Loucy (cell line): ENCODE data around the gene SUPT6H.
"Not testable (repeated sequence)": the region's sequence is repeated elsewhere in the genome, so short reads cannot be mapped to it uniquely, and the experiment has no call there.

ENCODE experiments used
- H2AFZ ChIP-seq: fragments of 200-600 bp; sonication (generic); 2 replicates; pipeline ENCODE4 v1.6.0; 2016; ENCODE audit warnings: antibody characterized with exemption, mild to moderate bottlenecking, low read length, moderate library complexity
- H3F3A ChIP-seq: fragments of 200-600 bp; 2 replicates; pipeline ENCODE4 v1.6.0; 2016; ENCODE audit warnings: antibody characterized with exemption, low read depth, mild to moderate bottlenecking
- H3K27me3 ChIP-seq: fragments of 200-600 bp; sonication (generic); 2 replicates; pipeline ENCODE4 v1.6.1; 2014; ENCODE audit warnings: low read length, mild to moderate bottlenecking; ENCODE audit not compliant: insufficient read depth, poor library complexity, severe bottlenecking
- H3K36me3 ChIP-seq: fragments of 200-600 bp; sonication (generic); 2 replicates; pipeline ENCODE4 v1.6.1; 2016; ENCODE audit warnings: low read length; ENCODE audit not compliant: insufficient read depth
- H3K4me1 ChIP-seq: fragments of 200-600 bp; sonication (generic); 2 replicates; pipeline ENCODE4 v1.5.1; 2014; ENCODE audit warnings: low read length, mild to moderate bottlenecking; ENCODE audit not compliant: insufficient read depth, poor library complexity, severe bottlenecking
- H3K4me2 ChIP-seq: fragments of 200-600 bp; sonication (generic); 2 replicates; pipeline ENCODE4 v1.6.0; 2014; ENCODE audit warnings: antibody characterized with exemption, low read length, low read depth, mild to moderate bottlenecking; ENCODE audit not compliant: poor library complexity, severe bottlenecking
- H3K4me3 ChIP-seq: fragments of 200-600 bp; sonication (generic); 2 replicates; pipeline ENCODE4 v1.5.1; 2014; ENCODE audit warnings: low read length, mild to moderate bottlenecking, mixed read lengths; ENCODE audit not compliant: poor library complexity, severe bottlenecking
- H3K79me2 ChIP-seq: fragments of 200-600 bp; sonication (generic); 2 replicates; pipeline ENCODE4 v1.6.1; 2014; ENCODE audit warnings: low read length; ENCODE audit not compliant: insufficient read depth
- H3K9ac ChIP-seq: fragments of 200-600 bp; sonication (generic); 2 replicates; pipeline ENCODE4 v1.6.0; 2014; ENCODE audit warnings: mild to moderate bottlenecking, low read depth, low read length, moderate library complexity; ENCODE audit not compliant: poor library complexity, severe bottlenecking
- H3K9me2 ChIP-seq: fragments of 200-600 bp; sonication (generic); replicated peaks from 2 replicates; pipeline ENCODE4 v1.6.1; 2016; ENCODE audit warnings: low read depth, low read length, mixed read lengths
- H3K9me3 ChIP-seq: fragments of 200-600 bp; sonication (generic); 2 replicates; pipeline ENCODE4 v1.6.1; 2014; ENCODE audit warnings: mild to moderate bottlenecking, antibody characterized with exemption, low read length, low read depth; ENCODE audit not compliant: insufficient read depth
- H4K20me1 ChIP-seq: fragments of 200-600 bp; sonication (generic); 2 replicates; pipeline ENCODE4 v1.6.0; 2014; ENCODE audit warnings: antibody characterized with exemption, low read length, mild to moderate bottlenecking; ENCODE audit not compliant: insufficient read depth, poor library complexity, severe bottlenecking
- CTCF ChIP-seq: fragments of 200-600 bp; sonication (generic); conservative IDR thresholded peaks from 2 replicates; pipeline ENCODE4 v1.5.1; 2014; ENCODE audit warnings: mild to moderate bottlenecking, antibody characterized with exemption, low read length
- EZH2phosphoT487 ChIP-seq: fragments of 200-600 bp; IDR thresholded peaks from 2 replicates; pipeline ENCODE4 v1.6.1; 2018; ENCODE audit warnings: antibody characterized with exemption, mild to moderate bottlenecking, moderate library complexity, borderline replicate concordance

Gene SUPT6H

GRCh38 chr17:28719021-28719433, 57.0 kb downstream of the SUPT6H start:
- TF ChIP-seq EZH2phosphoT487 (no peak), CTCF (no peak)
- Histone ChIP-seq H3K9me3 (no peaks in the 10 kb centered on the region), H3K4me2 (peak overlapping the region; percentile 73), H3K9me2 (no peaks in the 10 kb centered on the region), H3K4me1 (peaks cover 22% of the 10 kb centered on the region), H3K9ac (peak overlapping the region; percentile 99), H4K20me1 (peaks cover 36% of the 10 kb centered on the region), H3K4me3 (peak overlapping the region; percentile 98), H3F3A (peaks cover 12% of the 10 kb centered on the region; the same call in 1 of the 2 replicates), H3K36me3 (peaks cover 32% of the 10 kb centered on the region; the same call in 1 of the 2 replicates), H2AFZ (peak overlapping the region; percentile 85), H3K27me3 (peaks cover 6% of the 10 kb centered on the region), H3K79me2 (peaks cover 39% of the 10 kb centered on the region)

- Histone ChIP-seq H3K9me2 (no peaks in the 10 kb centered on the region), H3K79me2 (peaks cover 39% of the 10 kb centered on the region), H3K9ac (peak overlapping the region; percentile 99), H2AFZ (no peak overlapping the region), H3K9me3 (no peaks in the 10 kb centered on the region), H4K20me1 (peaks cover 44% of the 10 kb centered on the region), H3K4me1 (peaks cover 22% of the 10 kb centered on the region), H3K4me3 (peak overlapping the region; percentile 98), H3K36me3 (peaks cover 46% of the 10 kb centered on the region; the same call in 1 of the 2 replicates), H3K27me3 (peaks cover 6% of the 10 kb centered on the region), H3K4me2 (peak overlapping the region; percentile 99), H3F3A (peaks cover 25% of the 10 kb centered on the region)
- peak; percentile 31 for TF ChIP-seq CTCF
- TF ChIP-seq EZH2phosphoT487 = no peak
Measured at GRCh38 chr17:28720247-28720996, 58.4 kb downstream of the SUPT6H start.

DNA sequence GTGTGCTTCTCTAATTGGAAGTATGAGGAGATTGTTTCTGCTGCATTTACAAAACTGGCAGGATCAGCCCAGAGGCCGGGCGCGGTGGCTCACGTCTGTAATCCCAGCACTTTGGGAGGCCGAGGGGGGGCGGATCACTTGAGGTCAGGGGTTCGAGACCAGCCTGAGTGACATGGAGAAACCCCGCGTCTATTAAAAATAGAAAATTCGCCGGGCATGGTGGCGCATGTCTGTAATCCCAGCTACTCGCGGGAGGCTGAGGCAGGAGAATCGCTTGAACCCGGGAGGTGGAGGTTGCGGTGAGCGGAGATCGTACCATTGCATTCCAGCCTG, 59.0 kb downstream of the SUPT6H start:
- Histone ChIP-seq H3K4me3 (peak overlapping the region; percentile 98), H4K20me1 (peaks cover 48% of the 10 kb centered on the region), H3K9ac (peak overlapping the region; percentile 99), H3F3A (peaks cover 25% of the 10 kb centered on the region), H3K4me2 (peak overlapping the region; percentile 99), H3K79me2 (peaks cover 39% of the 10 kb centered on the region), H3K4me1 (peaks cover 22% of the 10 kb centered on the region), H3K36me3 (peaks cover 47% of the 10 kb centered on the region; the same call in 1 of the 2 replicates)
- not testable (repeated sequence) for H3K9me2 ChIP-seq, H3K9me3 ChIP-seq, H2AFZ ChIP-seq, H3K27me3 ChIP-seq
